ENCODE results near the gene TECPR2.

DNA sequence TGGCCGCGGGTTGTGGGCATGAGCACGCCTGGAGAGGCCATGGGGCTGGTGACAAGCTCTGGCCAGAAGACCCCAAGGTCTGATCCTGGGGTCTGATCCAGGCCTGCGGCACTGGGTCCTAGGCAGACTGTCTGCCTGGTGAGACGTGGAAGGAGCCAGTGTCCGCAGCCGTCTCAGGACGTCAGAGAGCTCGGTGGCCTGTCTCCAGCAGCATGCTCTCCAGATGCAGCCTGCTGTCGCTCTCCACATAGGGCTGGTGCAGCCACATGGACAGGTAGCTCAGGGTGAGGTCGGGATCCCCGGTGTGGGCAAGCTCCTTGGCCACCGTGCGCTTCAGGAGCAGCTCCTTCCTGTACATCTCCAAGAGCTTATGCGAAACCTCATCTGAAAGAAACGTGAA is 14.4 kb upstream of the TECPR2 start:
- TF ChIP-seq SP1 (IDR thresholded peaks at IDR 0.05) = no peak
- TF ChIP-seq FOXM1 (IDR thresholded peaks at IDR 0.05; ENCODE audit: borderline replicate concordance) = no peak
- TF ChIP-seq FOXK2 (IDR thresholded peaks at IDR 0.05) = no peak
- no peak for TF ChIP-seq SUZ12 (IDR thresholded peaks at IDR 0.05)
- no peak for TF ChIP-seq BHLHE40 (IDR thresholded peaks at IDR 0.05; ENCODE audit: borderline replicate concordance)
- no peak for TF ChIP-seq TARDBP (IDR thresholded peaks at IDR 0.05)
- no peak for TF ChIP-seq ELF4 (IDR thresholded peaks at IDR 0.05)
- TF ChIP-seq NFRKB (IDR thresholded peaks at IDR 0.05) = no peak
- TF ChIP-seq FOXA1 (IDR thresholded peaks at IDR 0.05) = no peak
- TF ChIP-seq, protein P1, sequence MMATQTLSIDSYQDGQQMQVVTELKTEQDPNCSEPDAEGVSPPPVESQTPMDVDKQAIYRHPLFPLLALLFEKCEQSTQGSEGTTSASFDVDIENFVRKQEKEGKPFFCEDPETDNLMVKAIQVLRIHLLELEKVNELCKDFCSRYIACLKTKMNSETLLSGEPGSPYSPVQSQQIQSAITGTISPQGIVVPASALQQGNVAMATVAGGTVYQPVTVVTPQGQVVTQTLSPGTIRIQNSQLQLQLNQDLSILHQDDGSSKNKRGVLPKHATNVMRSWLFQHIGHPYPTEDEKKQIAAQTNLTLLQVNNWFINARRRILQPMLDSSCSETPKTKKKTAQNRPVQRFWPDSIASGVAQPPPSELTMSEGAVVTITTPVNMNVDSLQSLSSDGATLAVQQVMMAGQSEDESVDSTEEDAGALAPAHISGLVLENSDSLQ (IDR thresholded peaks at IDR 0.05) = no peak
- no peak for TF ChIP-seq HDGF (IDR thresholded peaks at IDR 0.05; ENCODE audit: borderline replicate concordance)
- TF ChIP-seq L3MBTL2 (conservative IDR thresholded peaks at IDR 0.05) = no peak
- TF ChIP-seq LEF1 (IDR thresholded peaks at IDR 0.05; ENCODE audit: borderline replicate concordance) = no peak

Measured in HEK293T (cell line).